AML-193 (cell line): ENCODE data around the gene FPR2.
A peak's percentile ranks its signal among the peaks of the same experiment; 100 is the strongest.
"Not testable (repeated sequence)": the region's sequence is repeated elsewhere in the genome, so short reads cannot be mapped to it uniquely, and the experiment has no call there.

Experiments
- DNase-seq, 2 experiments: peaks; one replicate each; lab custom pipeline; 2025; lab: John Stamatoyannopoulos, UW

FPR2 gene

DNA sequence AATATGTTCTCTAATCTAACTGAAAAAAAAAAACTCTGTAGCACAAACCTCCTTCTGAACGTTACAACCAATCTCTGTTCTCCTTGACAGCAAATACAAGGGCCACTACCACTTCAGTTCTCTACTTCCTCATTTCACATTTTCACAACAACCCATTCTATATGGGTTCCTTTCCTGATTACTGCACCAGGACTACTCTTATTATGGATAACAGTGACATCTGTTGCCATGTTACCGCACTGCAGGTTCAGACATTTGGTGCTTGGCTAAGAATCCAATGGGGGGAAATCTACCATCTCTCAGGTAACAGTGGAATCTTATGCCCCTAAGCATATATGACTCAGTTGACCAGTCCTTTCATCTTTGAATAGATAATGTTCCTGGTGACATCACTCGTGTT lies 22.4 kb downstream of the FPR2 start:
- peak; percentile 94 to 96 for DNase-seq

DNA sequence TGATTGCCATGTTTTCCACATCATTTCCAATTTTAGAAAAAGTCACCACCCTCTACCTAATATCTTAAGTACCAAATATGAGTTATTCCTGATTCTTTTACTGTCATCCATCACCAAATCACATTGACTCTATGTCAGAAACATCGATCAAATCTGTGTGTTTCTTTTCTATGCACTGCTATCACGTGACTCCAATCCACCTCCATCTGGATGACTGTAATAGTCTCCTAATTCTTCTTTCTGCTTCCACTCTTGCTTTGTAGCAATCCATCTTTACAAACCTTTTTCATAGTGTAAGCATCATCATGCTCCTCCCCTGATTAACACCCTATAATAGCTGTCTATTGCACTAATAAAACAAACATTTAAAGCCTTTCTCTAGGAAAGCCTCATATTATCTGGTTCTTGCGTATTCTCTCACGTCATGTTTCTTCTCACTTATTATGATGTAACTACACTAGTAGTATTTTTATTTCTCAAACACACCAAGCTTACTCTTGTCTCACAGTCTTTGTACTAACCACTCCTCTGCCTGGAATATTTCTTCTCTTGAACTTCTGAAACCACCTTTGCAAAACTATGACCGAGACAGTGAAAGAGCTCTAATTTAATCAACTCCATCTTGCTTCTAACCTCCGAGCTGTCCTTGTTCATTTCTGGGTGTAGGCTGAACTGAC lies 23.3 kb downstream of the FPR2 start:
- no peak for DNase-seq

DNA sequence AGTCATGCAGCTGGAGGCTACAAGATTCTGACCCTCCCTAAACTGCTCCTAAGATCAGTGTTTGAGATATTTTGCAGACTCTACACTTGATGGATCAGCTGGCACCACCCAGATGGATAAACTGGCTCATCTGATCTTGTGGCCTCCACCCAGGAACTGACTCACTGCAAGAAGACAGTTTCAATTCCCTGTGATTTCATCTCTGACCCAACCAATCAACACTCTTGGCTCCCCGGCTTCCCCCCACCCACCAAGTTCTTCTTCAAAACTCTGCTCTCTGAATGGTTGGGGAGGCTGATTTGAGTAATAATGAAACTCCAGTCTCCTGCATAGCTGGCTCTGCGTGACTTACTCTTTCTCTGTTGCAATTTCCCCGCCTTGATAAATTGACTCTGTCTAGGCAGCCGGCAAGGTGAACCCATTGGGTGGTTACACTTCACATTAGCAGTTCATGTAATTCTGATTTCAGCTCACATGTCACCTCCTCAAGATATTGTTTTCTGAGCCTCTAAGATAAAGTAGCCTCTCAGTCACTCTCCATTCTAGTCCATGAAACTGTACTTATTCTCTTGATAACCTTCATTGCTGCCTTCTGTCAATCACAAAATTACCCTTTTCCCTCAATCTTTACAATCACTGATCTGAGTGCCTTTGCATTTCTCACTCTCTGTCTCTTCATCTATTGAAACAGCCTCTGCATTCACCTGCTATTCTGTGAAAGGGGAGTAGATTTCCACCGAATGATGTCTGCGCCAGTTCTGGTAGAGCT lies 24.1 kb downstream of the FPR2 start:
- peak; percentile 81 to 84 for DNase-seq

DNA sequence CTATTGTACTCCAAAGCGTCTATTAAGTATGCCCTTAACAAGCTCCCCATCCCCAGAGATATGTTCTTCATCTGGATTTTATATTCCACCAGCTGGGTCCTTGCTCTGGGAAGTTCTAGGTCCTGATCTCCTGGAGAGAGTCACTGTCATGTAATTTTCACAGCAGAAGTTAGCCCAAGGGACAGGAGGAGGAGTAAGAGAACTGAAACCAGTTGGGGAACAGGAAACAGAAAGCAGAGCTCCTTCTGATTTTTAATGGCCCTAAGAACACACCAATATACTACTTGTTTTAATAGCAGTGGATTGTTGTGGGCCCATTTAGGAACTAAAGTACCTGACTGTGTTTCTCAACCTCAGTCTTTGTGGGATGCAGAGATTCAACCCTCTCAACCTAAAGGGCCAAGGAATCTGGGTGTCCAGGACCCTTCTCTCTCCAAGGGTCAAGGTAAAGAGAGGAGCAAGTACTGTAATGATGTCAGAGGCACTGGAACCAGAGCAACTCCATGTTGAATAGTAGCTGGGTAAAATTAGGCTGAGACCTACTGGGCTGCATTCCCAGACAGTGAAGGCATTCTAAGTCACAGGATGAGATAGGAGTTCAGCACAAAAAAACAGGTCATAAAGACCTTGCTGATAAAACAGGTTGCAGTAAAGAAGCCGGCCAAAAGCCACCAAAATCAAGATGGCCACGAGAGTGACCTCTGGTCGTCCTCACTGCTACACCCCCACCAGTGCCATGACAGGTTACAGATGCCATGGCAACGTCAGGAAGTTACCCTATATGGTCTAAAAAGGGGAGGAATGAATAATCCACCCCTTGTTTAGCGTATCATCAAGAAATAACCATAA lies 25.9 kb downstream of the FPR2 start:
- no peak for DNase-seq

DNA sequence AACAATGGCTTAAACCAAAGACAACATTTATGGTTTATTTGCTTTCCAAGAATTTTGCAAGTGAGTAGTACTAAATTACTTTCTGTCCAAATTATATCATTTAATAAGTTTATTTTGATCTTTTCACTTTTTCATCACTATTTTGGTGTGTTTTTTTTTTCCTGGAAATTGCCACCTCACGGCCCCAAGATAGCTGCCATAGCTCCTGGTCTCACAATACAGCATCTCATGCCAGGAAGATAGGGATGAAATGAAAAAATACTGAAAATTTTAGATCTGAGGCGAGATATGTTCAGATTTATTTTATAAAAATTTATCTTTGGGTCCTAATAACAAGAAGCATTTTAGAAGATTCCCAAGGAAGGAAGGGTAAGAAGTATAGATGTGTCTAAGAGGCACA lies 27.0 kb downstream of the FPR2 start:
- no peak for DNase-seq

DNA sequence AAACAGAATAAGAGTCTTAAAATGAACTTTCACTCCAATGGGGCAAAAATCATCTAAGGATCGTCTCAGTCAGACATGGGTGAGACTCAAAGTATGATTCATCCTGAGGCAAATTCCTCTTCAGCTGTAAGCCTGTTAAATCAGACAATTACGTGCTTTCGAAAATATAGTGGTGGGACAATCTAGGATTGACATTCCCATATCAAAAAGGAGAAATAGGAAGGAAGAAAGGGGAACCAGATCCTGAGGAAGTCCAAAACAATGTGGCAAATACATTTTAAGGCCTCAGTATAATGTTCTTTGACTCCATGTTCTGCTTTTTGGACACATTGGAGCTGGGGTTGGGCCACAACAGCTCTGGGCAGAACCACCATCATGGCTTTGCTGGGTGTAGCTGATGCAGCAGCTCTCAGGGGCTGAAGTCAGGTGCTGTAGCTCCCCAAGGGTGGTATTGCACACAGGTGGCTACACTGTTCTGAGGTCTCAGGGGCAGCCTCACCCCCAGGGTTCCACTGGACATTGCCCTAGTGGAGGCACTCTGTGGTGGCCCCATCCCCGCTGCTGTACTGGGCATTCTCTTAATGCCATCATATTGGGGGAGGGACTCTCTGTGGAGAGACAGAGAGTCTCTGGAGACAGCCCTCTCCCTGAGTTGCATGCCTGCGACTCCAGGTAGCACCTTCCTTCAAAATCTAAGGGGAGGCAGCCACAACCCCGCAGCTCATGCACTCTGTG lies 28.2 kb downstream of the FPR2 start:
- no peak for DNase-seq

DNA sequence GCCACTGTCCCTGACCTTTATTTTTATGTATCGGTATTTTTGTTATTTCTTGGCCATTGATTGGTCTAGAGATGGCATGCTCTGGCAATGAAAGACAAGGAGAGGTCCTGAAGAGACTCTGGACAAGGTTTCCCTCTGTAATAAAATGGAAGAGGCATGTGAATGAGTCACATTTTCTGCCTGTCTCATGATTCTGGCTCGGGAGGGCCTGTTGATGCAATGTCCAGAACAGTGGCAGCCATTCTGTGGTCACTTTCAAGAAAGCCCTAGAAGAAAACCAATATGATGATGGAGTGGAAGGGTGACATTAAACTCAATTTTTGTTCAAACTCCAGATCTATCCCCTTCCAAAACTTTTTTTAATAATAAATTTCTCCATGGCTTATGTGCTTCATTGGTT lies 32.0 kb downstream of the FPR2 start:
- no peak for DNase-seq

DNA sequence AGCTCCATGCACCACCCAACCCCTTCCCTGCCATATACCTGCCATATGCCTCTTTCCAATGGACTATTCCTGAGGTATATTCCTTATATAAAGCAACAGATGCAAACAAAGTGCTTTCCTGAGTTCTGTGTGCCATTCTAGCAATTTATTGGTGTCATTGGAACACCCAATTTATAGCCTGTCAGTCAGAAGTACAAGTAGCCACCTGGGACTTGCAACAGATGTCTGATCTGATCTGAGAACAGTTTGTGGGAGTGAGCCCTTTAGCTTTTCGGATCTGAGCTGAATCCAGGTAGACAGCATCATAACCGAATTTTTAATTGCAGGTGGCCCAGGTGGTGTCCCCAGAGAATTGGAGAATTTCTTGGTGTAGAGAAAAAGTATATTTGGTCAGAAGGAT lies 33.0 kb downstream of the FPR2 start:
- no peak for DNase-seq

DNA sequence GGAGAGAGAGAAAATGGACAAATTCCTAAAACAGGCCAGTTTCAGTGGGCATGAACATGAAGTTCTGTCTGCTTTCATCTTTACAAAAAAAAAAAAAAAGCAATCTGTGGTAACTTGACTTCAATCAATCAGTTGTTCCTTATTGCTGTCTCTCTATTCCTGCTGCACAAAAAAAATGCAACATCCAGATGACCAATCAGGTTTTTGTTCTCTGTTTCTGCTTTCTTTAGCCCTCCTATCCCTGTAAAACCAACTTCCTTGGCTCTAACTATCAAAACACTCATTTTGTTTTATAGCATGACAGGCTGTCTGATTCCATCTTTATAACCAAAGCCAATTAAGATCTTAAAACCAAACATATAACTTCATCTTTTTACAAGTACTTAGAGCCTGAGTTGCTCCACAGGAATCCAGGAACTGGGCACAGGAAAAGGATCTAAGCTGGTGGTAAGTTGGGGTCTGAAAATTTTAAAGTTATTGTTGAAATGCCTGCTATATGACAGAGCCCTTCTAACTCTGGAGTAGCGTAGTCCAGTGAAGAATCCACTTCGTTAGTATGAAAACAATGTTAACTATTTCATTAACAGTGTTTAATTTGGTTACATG lies 34.0 kb downstream of the FPR2 start, which contains the start of gene FPR3:
Gene FPR3 (plus strand): TSS at position 273 of the 606 bp plus-strand sequence. CDS start 28,592 bp downstream, outside the sequence.
- DNase-seq: no peak

DNA sequence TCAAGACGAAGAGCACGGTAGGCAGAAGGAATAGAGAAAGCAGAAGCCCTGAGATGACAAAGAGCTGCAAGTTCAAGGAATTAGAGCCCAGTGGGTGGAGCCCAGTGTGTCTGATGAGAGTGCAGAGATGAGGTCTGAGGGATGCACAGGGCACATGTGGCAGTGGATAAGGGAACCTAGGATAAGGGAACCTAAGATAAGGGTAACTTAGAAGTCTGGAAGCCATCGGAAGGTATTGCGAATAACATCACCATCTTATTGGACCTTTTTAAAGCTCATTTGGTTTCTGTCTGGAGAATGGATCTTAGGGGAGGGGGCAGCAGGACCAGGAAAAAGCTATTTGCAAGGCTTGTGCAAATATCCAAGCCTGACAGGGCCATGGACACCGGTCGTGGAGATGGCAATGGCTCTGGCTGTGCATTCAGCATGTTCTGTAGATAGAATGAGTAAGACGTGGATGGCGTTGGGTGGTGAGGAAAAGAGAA lies 35.3 kb downstream of the FPR2 start:
- DNase-seq: no peak

DNA sequence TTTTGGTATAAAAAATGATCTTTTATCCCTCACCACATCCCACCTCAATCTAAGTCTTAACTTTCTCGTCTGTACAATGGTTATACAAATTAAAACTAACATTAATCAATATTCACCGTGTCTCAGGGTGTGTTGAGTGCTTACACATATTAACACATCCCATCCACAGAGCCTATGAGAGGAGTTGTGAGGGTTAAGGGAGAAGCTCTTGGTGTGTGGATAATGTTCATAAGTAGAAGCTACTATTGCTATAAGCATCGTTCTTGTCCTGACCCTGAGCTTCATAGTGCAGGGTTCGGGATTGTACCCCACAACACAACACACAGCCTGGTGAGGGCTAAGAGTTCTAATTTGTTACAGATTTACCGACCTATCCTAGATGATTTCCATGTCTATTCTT lies 36.5 kb downstream of the FPR2 start:
- DNase-seq: no peak

DNA sequence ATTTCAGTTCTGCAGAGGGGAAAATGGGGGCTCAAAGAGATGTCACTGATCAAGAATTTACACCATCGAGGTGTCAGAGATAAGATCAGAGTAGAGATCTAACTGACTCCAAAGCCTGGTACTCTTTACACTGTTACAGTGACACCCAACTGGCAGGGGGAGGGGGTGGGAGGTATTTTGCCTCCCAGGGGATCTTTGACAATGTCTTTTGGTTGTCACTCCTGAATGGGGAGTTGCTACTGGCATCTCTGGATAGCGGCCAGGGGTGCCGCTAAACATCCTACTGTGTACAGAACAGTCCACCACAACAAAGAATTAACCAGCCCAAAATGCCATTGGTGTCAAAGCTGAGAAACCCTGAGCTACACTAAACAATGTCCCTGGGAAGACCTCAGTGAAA lies 37.1 kb downstream of the FPR2 start:
- no peak for DNase-seq

DNA sequence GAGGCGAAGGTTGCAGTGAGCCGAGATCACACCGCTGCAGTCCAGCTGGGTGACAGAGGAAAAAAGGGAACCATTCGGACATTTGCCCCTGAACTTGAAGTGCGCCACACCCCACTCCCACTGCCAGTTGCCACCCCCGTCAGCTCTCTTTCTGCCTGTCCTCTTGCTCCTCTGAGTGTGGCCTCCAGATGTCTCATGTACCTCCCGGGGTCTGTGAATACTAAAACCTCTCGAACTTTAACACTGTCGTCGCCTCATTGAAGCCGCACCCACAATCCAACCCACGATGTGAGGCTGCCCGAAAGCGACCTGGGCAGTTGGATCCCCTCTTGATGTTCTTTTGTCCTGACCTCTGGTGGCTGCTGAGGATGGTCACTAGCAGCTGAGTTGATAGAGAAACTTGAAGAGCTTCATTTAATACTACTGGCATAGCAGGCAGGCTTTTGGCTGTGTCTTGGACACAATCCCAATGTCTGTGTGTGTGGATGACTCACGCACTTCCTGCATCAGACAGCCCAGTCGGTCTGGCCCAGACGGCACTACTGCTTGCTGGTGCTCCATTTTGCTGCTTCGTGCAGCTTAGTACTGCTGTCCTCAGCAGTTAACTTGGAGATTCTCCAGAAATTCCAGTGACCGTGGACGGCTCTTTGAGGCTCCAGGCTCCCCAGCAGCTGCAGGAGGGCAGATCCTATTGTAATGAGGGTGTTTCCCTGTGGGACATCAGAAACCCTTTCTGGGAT lies 38.2 kb downstream of the FPR2 start:
- peak; percentile 61 to 77 for DNase-seq

DNA sequence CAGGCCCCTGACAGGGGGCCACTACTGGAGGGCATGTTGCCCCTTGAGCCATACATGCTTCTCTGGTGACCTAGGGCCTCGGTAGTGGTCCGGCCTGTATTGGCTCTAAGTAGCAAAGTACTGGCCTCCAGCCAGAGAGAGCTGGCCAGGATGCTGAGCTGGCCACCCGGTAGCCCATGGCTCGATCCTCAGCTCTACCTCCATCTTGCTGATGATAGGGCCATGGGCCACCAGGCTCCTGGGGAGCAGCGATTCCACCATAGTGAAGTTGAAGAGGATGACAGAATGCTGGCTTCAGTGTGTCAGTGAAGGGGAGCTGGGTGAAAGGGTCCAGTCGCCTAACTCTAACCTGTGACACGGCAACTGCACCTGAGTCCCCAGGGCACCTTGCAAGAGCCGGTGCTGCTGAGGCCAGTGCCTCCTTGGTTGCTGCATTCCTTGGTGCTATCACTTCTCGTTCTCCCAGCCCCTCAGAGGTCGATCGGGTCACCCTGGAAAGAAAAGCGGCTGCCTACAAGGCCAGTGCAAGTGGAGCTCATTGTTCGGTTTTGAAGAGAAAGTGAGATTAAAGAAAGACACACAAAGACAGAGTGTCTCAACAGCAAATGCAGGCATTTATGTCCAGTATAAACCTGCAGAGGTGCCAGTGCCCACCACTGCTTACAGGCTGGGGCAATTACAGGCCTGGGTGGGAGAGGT lies 38.9 kb downstream of the FPR2 start:
- no peak for DNase-seq

DNA sequence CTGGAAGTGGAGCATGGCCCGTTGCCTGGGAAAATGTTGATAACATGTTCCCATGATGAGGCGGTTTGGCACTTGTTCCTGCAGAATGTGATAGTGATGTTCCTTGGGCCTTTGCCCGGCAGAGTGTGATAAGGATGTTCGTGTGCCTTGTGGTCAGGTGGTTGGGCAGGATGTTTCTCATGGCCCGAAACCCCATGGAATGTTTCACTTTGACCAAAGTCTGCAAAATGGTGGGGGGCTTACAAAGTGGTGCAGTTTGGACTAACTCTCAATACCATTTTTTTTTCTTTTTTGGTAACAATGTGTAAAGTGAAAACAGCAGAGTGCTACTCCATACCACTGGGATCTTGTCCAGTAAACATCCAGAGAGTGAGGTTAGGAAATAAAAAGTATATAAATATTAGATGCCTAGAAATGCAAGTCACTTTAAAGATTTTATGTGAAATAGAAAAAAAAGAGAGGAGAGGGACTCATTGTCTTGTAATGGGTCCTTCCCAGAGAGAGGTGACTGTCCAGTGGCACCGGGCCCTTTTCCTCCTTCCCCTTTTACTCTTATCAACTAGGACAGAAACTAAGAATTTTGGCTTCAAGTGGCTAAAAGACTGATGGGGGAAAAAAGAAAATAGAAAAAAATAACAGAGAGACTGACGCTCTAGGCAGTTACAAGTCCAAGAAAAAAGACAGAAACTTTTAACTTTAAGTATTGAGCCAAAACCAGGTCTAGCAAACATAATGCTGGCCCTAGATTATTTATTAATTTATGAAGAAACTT lies 39.7 kb downstream of the FPR2 start:
- no peak for DNase-seq

DNA sequence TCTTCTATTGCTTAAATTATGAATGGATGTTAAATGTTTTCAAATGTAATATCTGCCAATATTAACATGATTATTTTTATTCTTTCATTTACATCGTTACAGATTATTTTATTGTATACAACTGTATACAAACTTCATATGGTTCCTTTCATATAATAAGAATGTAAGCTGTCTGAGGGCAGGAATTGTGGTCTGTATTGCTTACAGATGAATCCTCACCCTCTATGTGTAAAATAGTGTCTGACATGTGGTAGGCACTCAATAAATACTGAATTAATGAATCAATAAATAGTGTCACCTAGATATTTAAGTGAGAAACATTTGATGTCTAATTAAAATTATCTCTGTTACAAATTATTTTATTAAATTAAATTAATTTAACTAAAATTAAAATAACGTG lies 41.8 kb downstream of the FPR2 start:
- no peak for DNase-seq

DNA sequence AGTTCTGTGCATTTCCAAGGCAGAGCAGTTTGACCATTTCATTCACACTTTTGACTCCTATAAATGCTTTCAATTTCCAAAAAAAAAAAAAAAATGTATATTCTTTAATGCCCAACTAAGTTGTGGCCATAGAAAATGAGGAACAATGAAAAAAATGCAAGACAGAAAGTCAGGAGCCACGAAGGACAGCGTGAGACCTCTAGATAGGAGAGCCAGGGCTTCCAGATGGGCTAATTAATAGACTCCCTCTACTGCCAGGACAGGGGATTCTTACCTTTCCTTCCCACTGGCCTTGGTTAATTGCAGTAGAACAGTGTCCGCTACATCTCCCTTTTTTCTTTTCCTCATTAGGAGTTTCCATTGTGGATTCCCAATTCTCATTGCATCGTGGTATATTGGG lies 42.5 kb downstream of the FPR2 start:
- no peak for DNase-seq

DNA sequence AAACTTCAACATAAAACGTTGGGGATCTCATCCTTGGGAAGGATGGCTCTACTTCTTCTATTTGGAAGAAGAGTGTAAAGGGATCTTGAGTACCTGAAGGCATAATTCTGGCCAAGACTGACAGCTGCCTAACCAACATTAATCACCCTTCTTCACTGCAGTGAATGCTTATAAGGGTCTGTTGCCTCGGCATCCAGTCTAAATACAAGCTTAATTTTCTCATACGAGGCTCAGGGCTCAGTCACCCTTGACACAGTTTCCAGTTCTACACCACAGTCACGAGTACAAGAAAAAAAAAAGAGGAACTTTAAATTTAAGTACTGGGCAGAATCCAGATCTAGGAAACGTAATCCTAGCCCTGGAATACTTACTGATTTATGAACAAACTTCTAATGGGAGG lies 43.0 kb downstream of the FPR2 start:
- peak; percentile 63 to 76 for DNase-seq

DNA sequence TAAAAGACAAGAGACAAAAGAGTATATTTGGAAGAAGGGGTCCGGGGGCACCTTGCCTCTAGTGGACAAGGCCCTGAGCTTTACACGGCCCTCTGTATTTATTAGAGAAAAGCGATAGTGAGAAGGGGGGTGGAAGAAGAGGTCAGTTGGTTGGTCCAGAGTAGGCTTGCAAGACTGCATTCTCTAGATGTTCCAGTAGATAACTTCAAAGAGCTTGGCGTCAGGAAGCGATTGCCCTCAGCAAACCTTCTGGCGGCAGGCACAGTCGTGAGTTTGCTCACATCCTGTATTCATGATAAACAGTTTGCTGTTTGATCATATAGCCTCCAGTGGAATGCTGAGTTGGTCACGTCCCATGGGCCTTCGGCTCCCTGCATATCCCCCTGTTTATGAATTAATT lies 43.8 kb downstream of the FPR2 start:
- DNase-seq: not testable (repeated sequence)
